Measurements from ENCODE around the gene CPN1. TPM values are rescaled to one million over a fixed set of nuclear protein-coding genes. Genes with fewer than 3 reads are reported as not detected.

CPN1 gene
- total and polyA plus RNA-seq, 10 of the 15 experiments (the other 5 are each of a cell fraction or from before 2014, with no cell fraction given) = 0.03 to 0.10 TPM; not detected in 8

DNA sequence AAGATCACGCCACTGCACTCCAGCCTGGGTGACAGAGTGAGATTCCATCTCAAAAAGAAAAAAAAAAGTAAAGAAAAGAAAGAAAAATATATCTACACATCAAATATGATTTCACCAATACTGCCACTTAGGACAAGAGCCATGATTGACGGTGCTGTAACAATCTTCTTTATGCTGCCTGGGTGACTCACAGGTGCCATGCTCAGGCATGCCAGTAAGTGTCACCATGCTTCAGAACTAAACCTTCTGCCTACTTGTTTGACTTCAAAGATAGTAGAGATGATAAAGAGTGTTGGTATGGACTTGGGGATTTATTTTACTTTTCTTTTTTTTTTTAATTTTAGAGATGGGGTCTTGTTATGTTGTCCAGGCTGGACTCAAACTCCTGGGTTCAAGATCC lies 38.3 kb downstream of the CPN1 start:
- no peaks in the 10 kb centered on the region for H3K27me3 ChIP-seq (replicated peaks in 1 of 2; ENCODE audit: control insufficient read depth in 2 of 2, insufficient read depth in 2 of 2, low read length in 1 of 2)
- SMC1A ChIA-PET (ENCODE audit: uncharacterized antibody, unreplicated experiment) = interaction anchor here (3.1 to 10.7 kb wide), 3 partner anchors 36 to 196 kb away, joined by 37 to 173 read pairs (median 52); no protein-coding TSS in a partner anchor
- POLR2A ChIA-PET = interaction anchor here (0.8 kb wide), 1 partner anchor 29 kb away, joined by 3 read pairs; no protein-coding TSS in a partner anchor
- DNase-seq (ENCODE audit: low read depth, low spot score) = no peak
- no TSS peak for BruUV-seq (replicated peaks)
- in situ Hi-C loops (cut with MboI) (no loop called here), intact Hi-C loops (cut with micrococcal nuclease; ENCODE audit: unreplicated experiment) (no loop called here)
- no peaks in the 10 kb centered on the region for H4K20me1 ChIP-seq (ENCODE audit: control insufficient read depth, insufficient read depth)
- CTCF ChIA-PET = interaction anchor here (0.6 to 13.4 kb wide), 3 partner anchors 64 to 193 kb away, joined by 3 to 340 read pairs (median 4); no protein-coding TSS in a partner anchor
- H3K4me2 ChIP-seq (ENCODE audit: control insufficient read depth, insufficient read depth) = no peak overlapping the region
- no peaks in the 10 kb centered on the region for H3K36me3 ChIP-seq (ENCODE audit: control insufficient read depth in 2 of 2, insufficient read depth in 2 of 2, low read length in 1 of 2)
- H3K79me2 ChIP-seq (ENCODE audit: control insufficient read depth, insufficient read depth, low read length) = no peaks in the 10 kb centered on the region; the same call in 1 of the 2 replicates
- RAD21 ChIA-PET (ENCODE audit: unreplicated experiment) = interaction anchor here (0.5 to 4.5 kb wide), 4 partner anchors 71 to 486 kb away, joined by 3 to 152 read pairs (median 3); no protein-coding TSS in a partner anchor
- H2AFZ ChIP-seq (ENCODE audit: control insufficient read depth, low read depth, low read length) = no peak overlapping the region
- ATAC-seq = peak; percentile 18; the same call in 1 of the 3 replicates
- no peak overlapping the region for H3K9ac ChIP-seq (ENCODE audit: control insufficient read depth, insufficient read depth, low read length)
- no peak overlapping the region for H3K4me3 ChIP-seq
- FAIRE-seq = no peak
- H3K27ac ChIP-seq (ENCODE audit: control insufficient read depth, insufficient read depth) = no peak overlapping the region
- 100% methylated on average over 2 of the region's 2 CpGs for WGBS (ENCODE audit: insufficient coverage, insufficient replicate concordance, low lambda C conversion rate, missing lambda C conversion rate)
- peaks cover 35% of the 10 kb centered on the region for H3K4me1 ChIP-seq (ENCODE audit: control insufficient read depth, insufficient read depth, low read length)
- no peaks in the 10 kb centered on the region for H3K9me3 ChIP-seq (replicated peaks; ENCODE audit: control insufficient read depth, insufficient read depth, low read length)
- no peak for TF ChIP-seq GATAD2B (conservative IDR thresholded peaks at IDR 0.05; ENCODE audit: low read depth)
- TF ChIP-seq, protein P1, sequence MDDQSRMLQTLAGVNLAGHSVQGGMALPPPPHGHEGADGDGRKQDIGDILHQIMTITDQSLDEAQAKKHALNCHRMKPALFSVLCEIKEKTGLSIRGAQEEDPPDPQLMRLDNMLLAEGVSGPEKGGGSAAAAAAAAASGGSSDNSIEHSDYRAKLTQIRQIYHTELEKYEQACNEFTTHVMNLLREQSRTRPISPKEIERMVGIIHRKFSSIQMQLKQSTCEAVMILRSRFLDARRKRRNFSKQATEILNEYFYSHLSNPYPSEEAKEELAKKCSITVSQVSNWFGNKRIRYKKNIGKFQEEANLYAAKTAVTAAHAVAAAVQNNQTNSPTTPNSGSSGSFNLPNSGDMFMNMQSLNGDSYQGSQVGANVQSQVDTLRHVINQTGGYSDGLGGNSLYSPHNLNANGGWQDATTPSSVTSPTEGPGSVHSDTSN (IDR thresholded peaks at IDR 0.05; ENCODE audit: insufficient replicate concordance, low read depth, low read length) = no peak
- no peak for TF ChIP-seq HDAC6 (IDR thresholded peaks at IDR 0.05; ENCODE audit: unreplicated experiment)
- TF ChIP-seq REST (IDR thresholded peaks at IDR 0.05; ENCODE audit: low read depth, low read length) = no peak
- TF ChIP-seq ZZZ3 (IDR thresholded peaks at IDR 0.05; ENCODE audit: control insufficient read depth, insufficient read length, low read depth) = no peak
- TF ChIP-seq CBFB (IDR thresholded peaks at IDR 0.05; ENCODE audit: low read depth) = no peak

All from GM12878 (cell line).